ENCODE measurements around the gene TXNDC2.
"Not testable (repeated sequence)": the region's sequence is repeated elsewhere in the genome, so short reads cannot be mapped to it uniquely, and the experiment has no call there.

The TXNDC2 gene

GRCh38 chr18:9885170-9886004 lies at the start of gene TXNDC2:
Gene TXNDC2, plus strand, starts transcription at chr18:9885973. Its CDS starts 708 bp downstream, at chr18:9886681.
- peak; percentile 90 for DNase-seq

- DNase-seq, result no peak
Measured at GRCh38 chr18:9838144-9838877, 47.5 kb upstream of the TXNDC2 start.

GRCh38 chr18:9839211-9839610 lies 46.6 kb upstream of the TXNDC2 start:
- DNase-seq, result no peak

- DNase-seq, result no peak
Measured at GRCh38 chr18:9839853-9840252, 45.9 kb upstream of the TXNDC2 start.

- DNase-seq, result no peak
Measured at GRCh38 chr18:9841752-9842151, 44.0 kb upstream of the TXNDC2 start.

GRCh38 chr18:9842448-9842847 lies 43.3 kb upstream of the TXNDC2 start:
- no peak for DNase-seq

GRCh38 chr18:9845256-9845655 lies 40.5 kb upstream of the TXNDC2 start:
- no peak for DNase-seq

GRCh38 chr18:9846162-9846925 lies 39.4 kb upstream of the TXNDC2 start:
- no peak for DNase-seq

GRCh38 chr18:9848170-9848879 lies 37.4 kb upstream of the TXNDC2 start:
- DNase-seq, result no peak

- peak; percentile 96 for DNase-seq
Measured at GRCh38 chr18:9849407-9850283, 36.1 kb upstream of the TXNDC2 start.

- peak; percentile 61 for DNase-seq
Measured at GRCh38 chr18:9850309-9850708, 35.5 kb upstream of the TXNDC2 start.

GRCh38 chr18:9851511-9851910 lies 34.3 kb upstream of the TXNDC2 start:
- DNase-seq, result peak; percentile 69

GRCh38 chr18:9852266-9853081 lies 33.3 kb upstream of the TXNDC2 start:
- DNase-seq, result no peak

- DNase-seq, result no peak
Measured at GRCh38 chr18:9854801-9855676, 30.7 kb upstream of the TXNDC2 start.

GRCh38 chr18:9855681-9856080 lies 30.1 kb upstream of the TXNDC2 start:
- no peak for DNase-seq

- no peak for DNase-seq
Measured at GRCh38 chr18:9856092-9856491, 29.7 kb upstream of the TXNDC2 start.

- not testable (repeated sequence) for DNase-seq
Measured at GRCh38 chr18:9857479-9857998, 28.2 kb upstream of the TXNDC2 start.

- no peak for DNase-seq
Measured at GRCh38 chr18:9858642-9859041, 27.1 kb upstream of the TXNDC2 start.

- DNase-seq, result no peak
Measured at GRCh38 chr18:9859232-9859631, 26.5 kb upstream of the TXNDC2 start.

Data from OCI-M1 (cell line).